Stimulated activated CD8-positive, alpha-beta memory T cell treated with anti-CD3 and anti-CD28 coated beads, Interleukin-7, amount 100 ng/mL, for 48 hours (primary cell): ENCODE data around the gene AGRP.
"Not testable (repeated sequence)": the region's sequence is repeated elsewhere in the genome, so short reads cannot be mapped to it uniquely, and the experiment has no call there.

ENCODE experiments used
- DNase-seq, 2 donors: peaks; one replicate each; pipeline ENCODE4 v3.0.0-alpha.2; 2020; ENCODE audit warnings: low read depth in 1 of 2; ENCODE audit errors: extremely low read depth in 1 of 2

Gene AGRP, protein sequence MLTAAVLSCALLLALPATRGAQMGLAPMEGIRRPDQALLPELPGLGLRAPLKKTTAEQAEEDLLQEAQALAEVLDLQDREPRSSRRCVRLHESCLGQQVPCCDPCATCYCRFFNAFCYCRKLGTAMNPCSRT

DNA sequence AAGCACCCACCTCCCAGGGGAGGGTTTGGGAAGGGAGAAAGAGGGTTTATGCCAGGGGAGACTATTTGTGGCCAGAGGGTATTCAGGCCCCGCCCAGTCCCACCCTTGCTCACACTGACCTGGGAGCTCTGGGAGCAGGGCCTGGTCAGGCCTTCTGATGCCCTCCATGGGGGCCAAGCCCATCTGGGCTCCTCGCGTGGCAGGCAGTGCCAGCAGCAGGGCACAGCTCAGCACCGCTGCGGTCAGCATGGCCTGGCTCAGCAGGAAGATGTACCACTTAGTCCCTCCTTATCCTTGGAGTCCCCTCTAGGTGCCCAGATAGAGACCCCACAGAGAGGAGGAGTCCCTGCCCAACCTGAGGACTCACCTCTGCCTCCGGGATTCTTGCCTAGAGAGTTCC is at the start of gene AGRP:
AGRP (minus strand) TSS at position 398 of the 400 bp plus-strand sequence; CDS start at position 249, 149 bp downstream.
- no peak for DNase-seq

- no peak for DNase-seq
Observed at GRCh38 chr16:67531247-67531646, 47.9 kb upstream of the AGRP start.

GRCh38 chr16:67530013-67530939 is 46.9 kb upstream of the AGRP start:
- DNase-seq = no peak

DNA sequence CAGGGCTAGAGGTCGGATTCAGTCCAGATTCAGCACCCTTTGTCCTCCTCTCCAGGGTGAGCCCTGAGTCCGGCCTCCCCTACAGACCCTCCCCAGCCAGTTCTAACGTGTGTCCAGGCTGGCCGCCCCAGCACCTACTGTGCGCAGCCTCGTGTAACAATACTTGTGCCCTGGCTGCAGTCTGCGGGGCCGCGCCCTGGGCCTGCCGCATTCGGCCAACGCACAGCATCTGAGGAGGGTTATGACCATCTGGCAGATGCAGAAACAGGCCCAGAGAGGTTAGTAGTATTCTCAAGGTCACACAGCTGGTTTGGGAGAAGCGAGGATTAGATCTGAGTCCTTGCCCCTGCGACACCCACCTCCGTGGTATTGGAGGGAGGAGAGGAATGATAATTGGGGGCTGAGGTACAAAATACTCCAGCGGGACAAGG is 46.2 kb upstream of the AGRP start:
- DNase-seq = no peak

- DNase-seq = no peak
Observed at GRCh38 chr16:67528870-67529581, 45.7 kb upstream of the AGRP start.

- DNase-seq = no peak
Observed at GRCh38 chr16:67528222-67528869, 45.0 kb upstream of the AGRP start, which contains the start of gene RIPOR1. RIPOR1 (plus strand) TSS chr16:67528829; CDS start chr16:67538447, 9,618 bp downstream.

- DNase-seq = no peak
Observed at GRCh38 chr16:67526149-67526791, 42.9 kb upstream of the AGRP start.

- no peak for DNase-seq
Observed at GRCh38 chr16:67525176-67525860, 42.0 kb upstream of the AGRP start.

GRCh38 chr16:67521095-67521804 is 37.9 kb upstream of the AGRP start:
- peak; percentile 89 to 95 for DNase-seq

DNA sequence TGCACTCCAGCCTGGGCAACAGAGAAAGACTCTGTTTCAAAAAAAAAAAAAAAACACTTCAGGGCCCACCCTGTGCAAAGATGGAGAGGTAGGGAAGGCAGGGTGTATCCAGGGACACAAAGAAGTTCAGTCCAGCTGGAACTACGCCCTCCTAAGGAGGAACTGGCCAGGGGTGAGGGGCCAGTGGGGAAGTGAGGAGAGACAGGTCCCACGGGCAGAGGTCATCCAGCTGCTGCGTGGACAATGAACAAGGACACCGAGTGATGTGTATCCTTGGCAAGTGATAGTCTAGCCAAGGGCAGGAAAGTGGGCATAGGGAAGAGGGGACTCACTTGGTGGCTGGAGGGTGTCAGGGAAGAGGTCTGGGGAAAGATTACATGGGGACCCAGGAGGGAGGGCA is 35.9 kb upstream of the AGRP start:
- DNase-seq = no peak

DNA sequence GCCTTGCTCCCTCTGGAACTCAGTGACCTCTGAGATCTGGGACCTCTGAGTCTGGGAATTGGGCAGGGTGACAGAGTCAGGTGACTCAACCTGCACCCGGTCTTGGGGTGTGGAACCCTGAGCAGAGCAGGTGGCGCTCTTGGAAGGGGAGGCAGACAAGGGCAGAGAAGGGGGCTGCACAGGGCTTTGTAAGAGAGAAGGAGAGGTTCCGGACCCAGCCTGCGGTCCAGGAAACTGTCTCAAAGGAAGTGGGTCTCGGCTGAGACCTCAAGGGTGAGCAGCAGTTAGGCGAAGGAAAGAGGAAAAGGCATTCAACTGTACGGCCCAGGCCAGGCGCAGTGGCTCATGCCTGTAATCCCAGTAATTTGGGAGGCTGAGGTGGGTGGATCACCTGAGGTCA is 35.3 kb upstream of the AGRP start:
- DNase-seq = no peak

DNA sequence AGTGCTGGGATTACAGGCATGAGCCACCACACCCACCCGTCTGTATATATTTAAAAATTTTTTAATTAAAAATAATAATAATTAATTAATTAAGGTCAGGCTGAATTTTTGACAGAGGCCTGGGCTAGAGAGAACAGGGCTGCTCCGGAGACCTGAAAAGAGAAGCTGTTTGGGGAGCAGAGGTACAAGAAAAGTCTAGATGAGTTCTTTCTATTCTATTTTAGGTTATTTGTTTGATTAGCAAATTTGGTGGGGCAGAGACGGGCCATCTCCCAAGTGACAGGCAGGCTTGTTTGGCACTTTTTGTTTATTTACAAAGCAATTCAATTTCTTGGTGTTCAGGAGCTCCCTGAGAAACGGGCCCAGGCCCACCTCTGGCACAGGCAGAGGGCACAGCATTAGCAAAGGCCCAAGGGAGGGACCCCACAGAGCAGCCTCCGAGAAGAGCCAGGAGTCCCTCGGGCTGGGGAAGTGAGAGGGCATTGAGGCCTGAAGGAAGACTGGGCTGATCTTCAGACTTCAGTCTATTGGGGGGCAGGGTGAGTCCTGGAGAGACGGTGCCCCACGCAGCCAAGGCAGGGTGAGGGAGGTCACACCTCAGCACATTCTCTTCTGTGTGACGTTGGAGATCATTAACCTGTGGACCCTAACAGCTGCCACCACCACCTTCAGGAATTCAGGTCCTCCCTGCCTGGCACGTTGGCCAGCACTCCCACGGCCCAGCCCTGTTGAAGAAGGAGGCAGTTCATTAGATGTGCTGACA is 34.5 kb upstream of the AGRP start:
- DNase-seq = no peak

DNA sequence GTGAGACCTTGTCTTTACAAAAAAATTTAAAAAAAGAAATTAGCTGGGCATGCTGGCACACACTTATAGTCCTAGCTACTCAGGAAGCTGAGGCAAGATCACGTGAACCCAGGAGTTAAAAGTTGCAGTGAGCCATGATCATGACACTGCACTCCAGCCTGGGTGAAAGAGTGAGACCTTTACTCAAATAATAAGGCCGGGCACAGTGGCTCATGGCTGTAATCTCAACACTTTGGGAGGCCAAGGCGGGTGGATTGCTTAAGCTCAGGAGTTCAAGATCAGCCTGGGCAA is 33.8 kb upstream of the AGRP start:
- DNase-seq = no peak

- DNase-seq = no peak
Observed at GRCh38 chr16:67516296-67517154, 33.2 kb upstream of the AGRP start.

- peak; percentile 37 to 74 for DNase-seq
Observed at GRCh38 chr16:67514382-67514828, 31.1 kb upstream of the AGRP start.

- not testable (repeated sequence) for DNase-seq
Observed at GRCh38 chr16:67513892-67514291, 30.5 kb upstream of the AGRP start.

- no peak for DNase-seq
Observed at GRCh38 chr16:67509016-67509415, 25.7 kb upstream of the AGRP start.

DNA sequence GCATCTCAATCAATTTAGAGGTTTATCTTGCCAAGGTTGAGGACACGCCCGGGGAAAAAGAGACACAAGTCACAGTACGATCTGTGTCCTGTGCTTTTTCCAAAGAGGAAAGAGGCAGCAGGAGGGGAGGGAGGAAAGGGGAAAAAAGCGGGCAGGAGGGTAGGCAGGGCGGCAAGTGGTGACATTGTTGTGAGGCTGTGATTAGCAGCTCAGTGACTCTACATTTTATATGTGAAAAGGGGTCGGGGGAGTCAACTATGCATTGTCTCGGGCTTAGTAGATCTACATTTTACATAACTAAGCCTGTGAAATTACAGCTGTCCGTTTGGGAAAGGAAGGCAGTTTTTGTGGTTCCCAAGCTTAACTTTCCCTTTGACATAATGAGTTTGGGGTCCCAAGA is 23.1 kb upstream of the AGRP start:
- no peak for DNase-seq
